BE2C (cell line): ENCODE results near the gene HCAR1.

Experiments
- DNase-seq: peaks from one replicate; pipeline ENCODE4 v3.0.0-alpha.2; 2020
- H3K27me3 ChIP-seq: fragments of 250-450 bp; sonication (Bioruptor Pico); 2 replicates; pipeline ENCODE4 v1.5.1; 2020; ENCODE audit warnings: mild to moderate bottlenecking
- H3K36me3 ChIP-seq: fragments of 250-450 bp; sonication (Bioruptor Pico); 2 replicates; pipeline ENCODE4 v1.5.1; 2020; ENCODE audit warnings: mild to moderate bottlenecking
- H3K4me1 ChIP-seq: fragments of 250-450 bp; sonication (Bioruptor Pico); 2 replicates; pipeline ENCODE4 v1.5.1; 2020
- H3K4me3 ChIP-seq: 2 replicates; pipeline ENCODE4 v1.5.1; 2011; ENCODE audit warnings: low read depth, low read length
- H3K9me3 ChIP-seq: fragments of 250-450 bp; sonication (Bioruptor Pico); 2 replicates; pipeline ENCODE4 v1.5.1; 2020
- CTCF ChIP-seq: IDR thresholded peaks from 2 replicates; pipeline ENCODE4 v1.5.1; 2012; ENCODE audit warnings: mild to moderate bottlenecking, low read depth, low read length

Gene HCAR1

GRCh38 chr12:122732611-122733010 is 2.0 kb upstream of the HCAR1 start:
- DNase-seq: no peak
- Histone ChIP-seq H3K4me1 (peaks cover 2% of the 10 kb centered on the region; the same call in 1 of the 2 replicates), H3K9me3 (no peaks in the 10 kb centered on the region), H3K4me3 (no peak overlapping the region), H3K27me3 (no peaks in the 10 kb centered on the region), H3K36me3 (no peaks in the 10 kb centered on the region)
- TF ChIP-seq CTCF: no peak

GRCh38 chr12:122732170-122732569 is 1.5 kb upstream of the HCAR1 start:
- Histone ChIP-seq H3K4me3 (no peak overlapping the region), H3K36me3 (no peaks in the 10 kb centered on the region), H3K4me1 (peaks cover 2% of the 10 kb centered on the region; the same call in 1 of the 2 replicates), H3K27me3 (no peaks in the 10 kb centered on the region), H3K9me3 (no peaks in the 10 kb centered on the region)
- no peak for TF ChIP-seq CTCF
- DNase-seq: no peak

GRCh38 chr12:122729583-122730214 is 945 bp downstream of the HCAR1 start:
- no peak for DNase-seq
- peaks cover 2% of the 10 kb centered on the region; the same call in 1 of the 2 replicates for H3K4me1 ChIP-seq
- H3K36me3 ChIP-seq: no peaks in the 10 kb centered on the region
- H3K27me3 ChIP-seq: no peaks in the 10 kb centered on the region
- no peak overlapping the region for H3K4me3 ChIP-seq
- no peak for TF ChIP-seq CTCF
- H3K9me3 ChIP-seq: no peaks in the 10 kb centered on the region

GRCh38 chr12:122726080-122726558 is 4.5 kb downstream of the HCAR1 start:
- Histone ChIP-seq H3K9me3 (no peaks in the 10 kb centered on the region), H3K27me3 (no peaks in the 10 kb centered on the region), H3K4me1 (peaks cover 2% of the 10 kb centered on the region; the same call in 1 of the 2 replicates), H3K36me3 (no peaks in the 10 kb centered on the region), H3K4me3 (no peak overlapping the region)
- no peak for DNase-seq
- TF ChIP-seq CTCF: no peak

GRCh38 chr12:122725452-122726079 is 5.1 kb downstream of the HCAR1 start:
- H3K4me1 ChIP-seq: peaks cover 2% of the 10 kb centered on the region; the same call in 1 of the 2 replicates
- H3K4me3 ChIP-seq: no peak overlapping the region
- no peaks in the 10 kb centered on the region for H3K36me3 ChIP-seq
- H3K9me3 ChIP-seq: no peaks in the 10 kb centered on the region
- DNase-seq: no peak
- TF ChIP-seq CTCF: no peak
- H3K27me3 ChIP-seq: no peaks in the 10 kb centered on the region

GRCh38 chr12:122724641-122725243 is 5.9 kb downstream of the HCAR1 start:
- no peak for TF ChIP-seq CTCF

More at GRCh38 chr12:122724641-122725243, 5.9 kb downstream of the HCAR1 start:
- H3K27me3 ChIP-seq: no peaks in the 10 kb centered on the region
- H3K36me3 ChIP-seq: no peaks in the 10 kb centered on the region
- DNase-seq: no peak
- H3K9me3 ChIP-seq: no peaks in the 10 kb centered on the region
- H3K4me3 ChIP-seq: no peak overlapping the region
- H3K4me1 ChIP-seq: peaks cover 2% of the 10 kb centered on the region; the same call in 1 of the 2 replicates
